Progenitor cell of endocrine pancreas (in vitro differentiated cells): Measurements from ENCODE around the gene CDH4. TPM values are rescaled to one million over a fixed set of nuclear protein-coding genes. Genes with fewer than 3 reads are reported as not detected.

Experiments
- DNase-seq: peaks from one replicate; pipeline ENCODE4 v3.0.0; 2021; ENCODE audit warnings: low spot score; ENCODE audit not compliant: unreplicated experiment
- H3K27ac Mint-ChIP-seq: 2 replicates; pipeline ENCODE4 v1.8.0; 2021; ENCODE audit warnings: mild to moderate bottlenecking, moderate library complexity, mixed read lengths
- H3K27me3 Mint-ChIP-seq: 2 replicates; pipeline ENCODE4 v1.8.0; 2021; ENCODE audit warnings: mixed read lengths
- H3K36me3 Mint-ChIP-seq: 2 replicates; pipeline ENCODE4 v1.8.0; 2022; ENCODE audit warnings: mixed read lengths; ENCODE audit not compliant: insufficient read depth
- H3K4me1 Mint-ChIP-seq: 2 replicates; pipeline ENCODE4 v1.8.0; 2021; ENCODE audit warnings: low read depth, mixed read lengths
- H3K4me3 Mint-ChIP-seq: 2 replicates; pipeline ENCODE4 v1.8.0; 2021; ENCODE audit warnings: low read depth, mild to moderate bottlenecking, moderate library complexity, mixed read lengths
- H3K9me3 Mint-ChIP-seq: 2 replicates; pipeline ENCODE4 v1.8.0; 2021; ENCODE audit warnings: low read depth, mixed read lengths
- CTCF ChIP-seq: fragments of 200-600 bp; sonication (generic); IDR thresholded peaks from one replicate; pipeline ENCODE4 v1.5.0; 2021; ENCODE audit warnings: antibody characterized with exemption, mild to moderate bottlenecking; ENCODE audit not compliant: unreplicated experiment
- total RNA-seq: library from RNA; stranded (reverse); gene quantifications from 2 replicates; pipeline ENCODE4 v1.2.1, GENCODE V29; 2021

CDH4 gene
- total RNA-seq, 1 donor from 2014 or later: 0.43 TPM

DNA sequence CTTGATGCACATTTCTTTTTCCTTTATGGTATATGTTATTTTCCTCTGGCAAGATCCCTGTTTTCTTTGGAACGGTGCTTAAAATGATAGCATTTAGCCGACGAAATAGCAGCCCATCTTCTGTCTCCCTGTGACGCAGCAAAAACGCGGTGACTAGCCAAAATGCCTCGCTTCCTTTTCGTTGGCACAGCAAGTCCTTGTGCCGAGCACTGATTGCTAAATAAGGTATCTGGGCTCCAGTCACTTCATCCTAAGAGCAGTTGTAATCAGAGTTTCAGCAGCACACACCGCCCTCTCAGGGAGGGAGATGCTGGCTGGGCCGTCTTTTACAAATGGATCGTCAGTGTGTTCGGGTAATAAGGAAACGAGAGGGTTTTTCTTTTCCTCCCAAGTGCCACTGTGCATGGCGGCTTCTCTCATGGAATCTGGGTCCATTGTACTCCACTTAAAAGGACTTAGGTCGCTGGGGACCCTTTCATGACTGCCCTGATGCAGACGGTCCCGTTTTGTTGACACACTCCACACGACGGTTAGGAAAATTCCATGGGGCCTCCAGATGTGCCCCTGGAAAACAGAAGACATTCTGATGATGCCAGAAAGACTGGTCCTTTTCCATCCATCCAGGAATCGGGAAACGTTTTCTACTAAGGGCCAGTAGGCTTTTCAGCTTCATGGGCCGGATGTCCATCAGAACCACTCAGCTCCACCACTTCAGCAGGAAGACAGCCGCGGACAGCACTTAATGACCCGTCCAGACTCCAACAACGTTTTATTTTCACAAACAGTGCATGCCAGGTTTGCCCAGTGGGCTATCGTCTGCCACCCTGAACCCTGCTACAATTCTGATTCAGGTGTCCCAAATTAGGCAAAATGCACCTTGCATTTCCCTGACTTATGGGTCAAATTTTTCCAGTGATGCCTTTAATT, 185.5 kb downstream of the CDH4 start:
- no peaks in the 10 kb centered on the region for H3K9me3 Mint-ChIP-seq
- no peaks in the 10 kb centered on the region for H3K36me3 Mint-ChIP-seq
- peaks cover 43% of the 10 kb centered on the region for H3K27me3 Mint-ChIP-seq
- DNase-seq: no peak
- H3K27ac Mint-ChIP-seq: peak overlapping the region; percentile 54
- H3K4me3 Mint-ChIP-seq: no peak overlapping the region
- peaks cover 25% of the 10 kb centered on the region for H3K4me1 Mint-ChIP-seq
- TF ChIP-seq CTCF: no peak

DNA sequence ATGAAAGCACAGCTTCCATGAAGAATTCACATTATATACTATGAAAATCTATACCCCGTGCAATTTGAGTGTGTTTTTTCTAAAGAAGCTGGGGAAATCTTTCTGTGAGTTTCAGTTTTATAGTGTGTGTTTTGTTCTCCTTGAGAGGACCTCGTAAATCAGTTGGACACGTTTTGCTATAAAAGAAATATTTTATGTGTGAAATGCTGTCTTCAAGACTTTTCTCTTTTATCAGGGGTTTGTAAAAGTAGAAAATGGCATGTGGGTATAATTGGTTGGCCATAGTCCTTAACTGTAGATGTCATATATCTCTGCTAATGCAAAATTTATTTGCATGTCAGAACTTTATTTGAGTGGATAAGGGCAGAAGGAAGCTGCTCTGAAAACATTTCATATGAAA, 186.2 kb downstream of the CDH4 start:
- peaks cover 25% of the 10 kb centered on the region for H3K4me1 Mint-ChIP-seq
- no peaks in the 10 kb centered on the region for H3K9me3 Mint-ChIP-seq

DNA sequence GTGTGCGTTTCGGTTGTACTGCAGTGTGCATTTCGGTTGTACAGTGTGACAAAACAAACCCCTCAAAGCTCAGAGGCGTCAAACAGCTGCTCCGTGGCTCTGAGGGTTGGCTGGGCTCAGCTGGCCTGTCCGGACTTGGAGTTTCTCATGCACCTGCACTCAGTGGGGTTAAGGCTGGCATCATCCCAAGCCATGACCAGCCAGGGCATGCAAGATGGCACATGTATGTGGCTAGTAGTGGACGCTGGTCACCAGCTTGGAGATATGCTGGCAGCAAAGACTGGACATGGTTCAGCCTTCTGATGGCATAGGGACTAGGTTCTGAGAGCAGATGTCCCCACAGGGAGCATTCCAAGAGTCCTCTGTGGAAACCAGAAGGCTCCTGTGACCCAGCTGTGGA, 187.2 kb downstream of the CDH4 start:
- Mint-ChIP-seq H3K4me3 (no peak overlapping the region), H3K27me3 (peaks cover 36% of the 10 kb centered on the region), H3K27ac (no peak overlapping the region), H3K36me3 (no peaks in the 10 kb centered on the region), H3K4me1 (peaks cover 24% of the 10 kb centered on the region), H3K9me3 (no peaks in the 10 kb centered on the region)
- TF ChIP-seq CTCF: no peak
- DNase-seq: no peak

More for the DNA sequence above, 186.2 kb downstream of the CDH4 start:
- H3K27me3 Mint-ChIP-seq: peaks cover 40% of the 10 kb centered on the region
- no peaks in the 10 kb centered on the region for H3K36me3 Mint-ChIP-seq
- TF ChIP-seq CTCF: no peak
- H3K4me3 Mint-ChIP-seq: no peak overlapping the region
- H3K27ac Mint-ChIP-seq: no peak overlapping the region
- no peak for DNase-seq

DNA sequence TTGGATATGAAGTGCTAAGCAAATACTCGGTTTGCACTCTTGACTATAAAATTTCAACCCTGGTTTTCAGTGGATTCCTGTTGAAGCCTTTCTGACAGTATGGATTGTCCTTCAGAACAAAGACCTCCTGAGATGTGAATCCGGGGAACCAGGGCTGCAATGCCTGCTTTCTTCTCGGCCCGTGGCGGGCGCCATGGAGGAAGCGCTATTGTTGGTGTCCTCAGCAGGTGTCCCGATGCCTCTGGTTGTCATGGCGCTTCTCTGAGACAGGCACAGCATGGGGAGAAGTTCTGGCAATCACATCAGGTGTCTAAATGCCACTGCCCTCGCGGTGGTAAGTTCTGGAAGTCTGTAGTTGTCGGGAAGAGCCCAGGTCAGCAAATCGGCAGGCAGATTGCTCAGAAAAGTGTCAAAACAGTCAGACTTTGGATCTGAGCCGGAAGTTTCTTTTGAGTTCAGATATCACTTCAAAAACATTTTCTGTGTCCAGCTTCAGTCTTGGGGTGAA, 188.5 kb downstream of the CDH4 start:
- DNase-seq: no peak
- no peak for TF ChIP-seq CTCF
- no peaks in the 10 kb centered on the region for H3K36me3 Mint-ChIP-seq
- peaks cover 29% of the 10 kb centered on the region for H3K27me3 Mint-ChIP-seq
- H3K9me3 Mint-ChIP-seq: no peaks in the 10 kb centered on the region
- H3K4me3 Mint-ChIP-seq: no peak overlapping the region
- H3K4me1 Mint-ChIP-seq: peaks cover 21% of the 10 kb centered on the region
- no peak overlapping the region for H3K27ac Mint-ChIP-seq

DNA sequence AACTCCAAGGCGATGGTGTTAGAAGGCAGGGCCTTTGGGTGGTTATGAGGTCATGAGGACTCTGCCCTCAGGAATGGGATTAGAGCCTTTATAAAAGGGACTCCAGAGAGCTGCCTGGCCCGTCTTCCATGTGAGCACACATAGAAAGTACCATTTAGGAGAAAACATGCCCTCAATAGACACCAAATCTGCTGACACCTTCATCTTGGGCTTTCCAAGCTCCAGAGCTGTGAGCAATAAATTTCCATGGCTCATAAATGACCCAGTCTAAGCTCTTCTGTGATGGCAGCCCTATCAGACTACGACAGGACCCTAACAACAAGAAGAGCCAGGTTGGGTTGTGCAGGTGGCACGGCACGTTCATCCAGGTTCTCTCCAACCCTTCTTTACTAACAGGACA, 189.5 kb downstream of the CDH4 start:
- Mint-ChIP-seq H3K27ac (no peak overlapping the region), H3K4me1 (peaks cover 18% of the 10 kb centered on the region), H3K4me3 (no peak overlapping the region), H3K9me3 (no peaks in the 10 kb centered on the region), H3K27me3 (peaks cover 26% of the 10 kb centered on the region), H3K36me3 (no peaks in the 10 kb centered on the region)
- TF ChIP-seq CTCF: no peak
- DNase-seq: no peak
